NB4 (cell line): ENCODE measurements around the gene SLC35B2.

Experiments
- DNase-seq: peaks from one replicate; pipeline ENCODE4 v3.0.0; 2010; ENCODE audit warnings: low read depth
- H3K4me3 ChIP-seq: one replicate; pipeline ENCODE4 v1.5.1; 2011; ENCODE audit warnings: mild to moderate bottlenecking, low read depth, low read length, moderate library complexity
- MYC ChIP-seq: IDR thresholded peaks from 2 replicates; pipeline ENCODE4 v1.6.1; 2011; ENCODE audit warnings: low read depth, low read length
- POLR2A ChIP-seq: IDR thresholded peaks from 2 replicates; pipeline ENCODE4 v1.6.1; 2011; ENCODE audit warnings: mild to moderate bottlenecking; ENCODE audit not compliant: insufficient read length; ENCODE audit errors: extremely low read depth
- TF ChIP-seq, protein P1 (sequence below): IDR thresholded peaks from 2 replicates; pipeline ENCODE4 v1.6.1; 2011; ENCODE audit warnings: low read depth, low read length
- TF ChIP-seq, protein P2 (sequence below): IDR thresholded peaks from one replicate; pipeline ENCODE4 v1.5.1; 2012; ENCODE audit warnings: low read depth, low read length

The SLC35B2 gene

DNA sequence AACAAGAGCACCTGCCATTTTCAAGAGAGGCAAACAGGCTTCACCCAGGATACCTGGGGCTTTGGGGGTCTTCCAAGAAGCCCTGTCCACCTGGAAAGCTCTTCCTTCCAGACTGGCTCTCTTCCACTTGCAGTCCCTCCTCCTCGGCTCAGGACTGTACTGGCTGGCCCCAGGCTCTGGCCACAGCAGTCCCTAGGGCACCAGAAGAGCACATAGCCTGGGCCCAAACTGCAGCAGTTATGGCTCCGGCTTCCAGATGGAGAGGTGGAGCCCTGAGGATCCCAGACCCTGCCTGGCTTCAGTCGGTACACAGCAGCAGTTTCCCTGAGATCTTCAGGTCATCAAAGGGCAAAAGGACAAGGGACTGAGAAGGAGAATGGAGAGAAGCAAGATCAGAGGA lies 1.6 kb upstream of the SLC35B2 start:
- DNase-seq = no peak
- TF ChIP-seq, protein P1, sequence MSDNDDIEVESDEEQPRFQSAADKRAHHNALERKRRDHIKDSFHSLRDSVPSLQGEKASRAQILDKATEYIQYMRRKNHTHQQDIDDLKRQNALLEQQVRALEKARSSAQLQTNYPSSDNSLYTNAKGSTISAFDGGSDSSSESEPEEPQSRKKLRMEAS = no peak
- TF ChIP-seq, protein P2, sequence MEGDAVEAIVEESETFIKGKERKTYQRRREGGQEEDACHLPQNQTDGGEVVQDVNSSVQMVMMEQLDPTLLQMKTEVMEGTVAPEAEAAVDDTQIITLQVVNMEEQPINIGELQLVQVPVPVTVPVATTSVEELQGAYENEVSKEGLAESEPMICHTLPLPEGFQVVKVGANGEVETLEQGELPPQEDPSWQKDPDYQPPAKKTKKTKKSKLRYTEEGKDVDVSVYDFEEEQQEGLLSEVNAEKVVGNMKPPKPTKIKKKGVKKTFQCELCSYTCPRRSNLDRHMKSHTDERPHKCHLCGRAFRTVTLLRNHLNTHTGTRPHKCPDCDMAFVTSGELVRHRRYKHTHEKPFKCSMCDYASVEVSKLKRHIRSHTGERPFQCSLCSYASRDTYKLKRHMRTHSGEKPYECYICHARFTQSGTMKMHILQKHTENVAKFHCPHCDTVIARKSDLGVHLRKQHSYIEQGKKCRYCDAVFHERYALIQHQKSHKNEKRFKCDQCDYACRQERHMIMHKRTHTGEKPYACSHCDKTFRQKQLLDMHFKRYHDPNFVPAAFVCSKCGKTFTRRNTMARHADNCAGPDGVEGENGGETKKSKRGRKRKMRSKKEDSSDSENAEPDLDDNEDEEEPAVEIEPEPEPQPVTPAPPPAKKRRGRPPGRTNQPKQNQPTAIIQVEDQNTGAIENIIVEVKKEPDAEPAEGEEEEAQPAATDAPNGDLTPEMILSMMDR = no peak
- no peak for TF ChIP-seq MYC
- no peak for TF ChIP-seq POLR2A
- H3K4me3 ChIP-seq = no peak overlapping the region

DNA sequence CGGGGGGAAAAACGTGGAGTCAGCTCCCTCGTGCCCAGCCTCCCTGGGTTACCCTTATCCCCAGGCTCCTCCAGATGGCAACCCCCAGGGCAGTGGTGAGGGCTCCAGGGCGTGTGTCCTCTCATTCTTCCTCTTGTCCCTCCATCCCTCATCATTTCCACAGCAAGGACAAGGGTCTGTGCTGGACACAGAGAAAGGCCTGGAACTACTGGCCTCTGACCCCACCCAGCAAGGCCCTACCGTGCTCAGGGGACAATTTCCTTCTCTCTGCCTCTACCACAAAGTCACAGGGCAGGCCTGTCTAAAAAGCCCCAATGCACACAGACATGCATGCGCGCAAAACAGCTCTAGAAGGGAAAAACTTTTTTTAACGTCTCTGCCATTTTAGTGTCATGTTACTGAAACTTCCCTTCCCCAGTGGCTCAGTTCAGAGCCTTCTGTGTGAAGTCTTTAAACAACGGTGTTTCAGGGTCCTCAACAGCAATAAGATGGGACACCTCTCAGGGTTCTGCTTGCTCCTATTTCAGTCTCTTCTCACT lies 1.1 kb upstream of the SLC35B2 start:
- TF ChIP-seq MYC (no peak), POLR2A (no peak)
- TF ChIP-seq, protein P2 = no peak
- TF ChIP-seq, protein P1 = no peak
- DNase-seq = no peak
- no peak overlapping the region for H3K4me3 ChIP-seq

DNA sequence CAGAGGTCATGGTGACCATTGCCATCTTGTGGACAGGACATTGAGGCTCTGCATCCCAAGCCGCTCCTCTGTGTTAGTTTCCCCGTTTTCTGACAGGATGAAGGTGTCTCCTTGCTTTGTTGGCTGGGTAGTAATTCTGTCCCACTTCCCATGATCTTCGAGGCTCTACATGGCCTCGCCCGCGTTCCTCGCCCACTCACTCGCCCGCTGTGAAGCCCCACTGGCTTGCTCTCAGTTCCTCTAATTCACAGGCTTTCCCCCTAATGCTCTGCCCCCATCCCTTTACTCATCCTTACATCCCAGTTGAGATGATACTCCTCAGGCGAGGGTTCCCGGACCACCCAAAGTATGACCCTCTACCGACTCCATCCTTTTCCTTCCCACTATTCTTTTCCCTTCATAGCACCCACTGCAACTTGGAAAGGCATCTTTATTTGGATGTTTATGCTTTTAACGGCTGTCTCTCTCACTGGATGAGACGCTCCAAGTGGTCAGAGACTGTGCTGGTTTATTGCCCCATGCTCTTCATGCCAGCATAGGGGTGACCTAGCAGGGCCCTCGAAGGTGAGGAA lies 511 bp upstream of the SLC35B2 start:
- TF ChIP-seq MYC (no peak), POLR2A (no peak)
- TF ChIP-seq, protein P2 = no peak
- TF ChIP-seq, protein P1 = no peak

DNA sequence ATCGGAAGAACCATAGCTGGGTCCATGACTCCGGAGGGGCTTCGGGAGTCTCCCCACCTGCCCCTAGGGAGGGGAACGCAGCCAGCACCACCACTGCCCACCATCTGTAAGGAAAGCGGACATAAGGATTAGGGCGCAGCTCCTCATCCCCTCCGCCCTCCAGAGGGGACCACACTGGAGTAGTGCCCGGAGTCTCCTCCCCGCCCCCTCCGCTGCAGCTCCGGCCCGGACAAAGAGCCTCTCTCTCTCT lies 628 bp downstream of the SLC35B2 start:
- peak overlapping the region; percentile 83 for H3K4me3 ChIP-seq
- TF ChIP-seq, protein P2 = no peak
- TF ChIP-seq POLR2A = no peak
- no peak for TF ChIP-seq MYC
- TF ChIP-seq, protein P1 = no peak
- no peak for DNase-seq

More for the DNA sequence above, 511 bp upstream of the SLC35B2 start:
- DNase-seq = no peak
- H3K4me3 ChIP-seq = peak overlapping the region; percentile 50

DNA sequence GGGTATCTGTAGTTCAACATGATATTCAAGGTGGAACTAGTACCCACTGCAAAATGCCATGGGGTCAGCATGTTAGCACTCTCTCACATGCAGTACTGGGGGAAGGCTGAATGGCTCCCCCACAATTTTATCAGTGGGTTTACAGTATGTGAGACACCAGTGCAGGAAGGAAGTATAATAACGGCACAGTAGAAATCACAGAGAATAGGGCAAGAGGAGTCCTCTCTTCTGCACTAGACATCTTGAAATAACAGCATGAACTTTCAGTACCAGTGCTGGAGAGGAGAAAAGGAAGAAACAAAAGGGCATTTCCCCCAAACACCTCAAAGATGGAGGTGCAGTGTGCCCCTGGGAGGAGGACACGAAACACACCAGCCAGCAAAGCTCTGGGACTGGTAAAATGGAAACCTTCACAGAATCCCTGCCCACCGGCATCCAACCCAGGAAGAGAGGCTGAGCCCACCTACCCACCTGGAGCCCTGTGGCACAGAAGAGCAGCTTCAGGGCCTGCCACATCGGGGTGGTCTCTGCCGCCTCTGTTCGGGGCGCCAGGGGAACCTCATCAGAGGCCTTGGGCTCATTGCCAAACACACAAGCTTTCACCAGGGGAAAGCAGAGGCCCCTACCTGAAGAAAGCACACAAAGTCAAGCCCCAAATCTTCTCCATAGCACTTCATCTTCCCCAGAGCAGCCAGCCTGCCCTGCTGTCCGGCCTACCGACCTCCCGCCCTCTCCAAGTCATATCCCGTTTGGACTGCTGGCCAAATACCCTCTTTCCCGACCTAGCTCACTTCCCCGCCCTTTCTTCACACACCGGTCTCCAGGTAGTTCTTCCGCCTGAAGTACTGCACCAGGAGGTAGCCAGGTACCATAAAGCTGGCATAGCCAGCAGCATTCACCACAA lies 1.2 kb downstream of the SLC35B2 start:
- TF ChIP-seq, protein P2 = no peak
- TF ChIP-seq MYC (no peak), POLR2A (no peak)
- TF ChIP-seq, protein P1 = no peak
- H3K4me3 ChIP-seq = peak overlapping the region; percentile 83
- peak; percentile 52 for DNase-seq
